ENCODE measurements around the gene SMG6. TPM values are rescaled to one million over a fixed set of nuclear protein-coding genes. Genes with fewer than 3 reads are reported as not detected.

Gene SMG6
- total and polyA plus RNA-seq, 2 of the 13 experiments (the other 11 are each of a cell fraction or from before 2014, with no cell fraction given) = 4.6 to 14.6 TPM

DNA sequence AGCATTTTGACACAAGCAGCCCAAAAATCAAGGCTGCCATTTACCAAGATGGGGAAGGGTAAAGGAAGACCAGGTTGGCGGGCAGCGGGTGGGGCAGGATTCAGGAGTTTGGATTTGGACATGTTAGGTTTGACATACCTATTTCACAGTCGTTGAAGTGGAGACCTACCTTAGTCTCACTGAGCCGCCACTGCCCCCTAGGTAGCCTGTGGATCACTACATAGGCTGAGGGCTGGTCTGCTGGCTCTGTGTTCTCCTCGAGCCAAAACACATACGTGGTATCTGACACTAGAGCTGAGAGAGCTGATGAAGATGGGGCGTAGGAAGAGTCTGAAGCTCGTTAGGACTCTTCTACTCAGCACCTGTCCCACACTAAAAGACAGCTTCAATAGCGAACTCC is 133.6 kb downstream of the SMG6 start (continued):
- TF ChIP-seq, protein P1, sequence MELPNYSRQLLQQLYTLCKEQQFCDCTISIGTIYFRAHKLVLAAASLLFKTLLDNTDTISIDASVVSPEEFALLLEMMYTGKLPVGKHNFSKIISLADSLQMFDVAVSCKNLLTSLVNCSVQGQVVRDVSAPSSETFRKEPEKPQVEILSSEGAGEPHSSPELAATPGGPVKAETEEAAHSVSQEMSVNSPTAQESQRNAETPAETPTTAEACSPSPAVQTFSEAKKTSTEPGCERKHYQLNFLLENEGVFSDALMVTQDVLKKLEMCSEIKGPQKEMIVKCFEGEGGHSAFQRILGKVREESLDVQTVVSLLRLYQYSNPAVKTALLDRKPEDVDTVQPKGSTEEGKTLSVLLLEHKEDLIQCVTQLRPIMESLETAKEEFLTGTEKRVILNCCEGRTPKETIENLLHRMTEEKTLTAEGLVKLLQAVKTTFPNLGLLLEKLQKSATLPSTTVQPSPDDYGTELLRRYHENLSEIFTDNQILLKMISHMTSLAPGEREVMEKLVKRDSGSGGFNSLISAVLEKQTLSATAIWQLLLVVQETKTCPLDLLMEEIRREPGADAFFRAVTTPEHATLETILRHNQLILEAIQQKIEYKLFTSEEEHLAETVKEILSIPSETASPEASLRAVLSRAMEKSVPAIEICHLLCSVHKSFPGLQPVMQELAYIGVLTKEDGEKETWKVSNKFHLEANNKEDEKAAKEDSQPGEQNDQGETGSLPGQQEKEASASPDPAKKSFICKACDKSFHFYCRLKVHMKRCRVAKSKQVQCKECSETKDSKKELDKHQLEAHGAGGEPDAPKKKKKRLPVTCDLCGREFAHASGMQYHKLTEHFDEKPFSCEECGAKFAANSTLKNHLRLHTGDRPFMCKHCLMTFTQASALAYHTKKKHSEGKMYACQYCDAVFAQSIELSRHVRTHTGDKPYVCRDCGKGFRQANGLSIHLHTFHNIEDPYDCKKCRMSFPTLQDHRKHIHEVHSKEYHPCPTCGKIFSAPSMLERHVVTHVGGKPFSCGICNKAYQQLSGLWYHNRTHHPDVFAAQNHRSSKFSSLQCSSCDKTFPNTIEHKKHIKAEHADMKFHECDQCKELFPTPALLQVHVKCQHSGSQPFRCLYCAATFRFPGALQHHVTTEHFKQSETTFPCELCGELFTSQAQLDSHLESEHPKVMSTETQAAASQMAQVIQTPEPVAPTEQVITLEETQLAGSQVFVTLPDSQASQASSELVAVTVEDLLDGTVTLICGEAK (IDR thresholded peaks at IDR 0.05) = no peak
- TF ChIP-seq, protein P1 (CRISPR knock-in tag; IDR thresholded peaks at IDR 0.05) = no peak
- TF ChIP-seq, protein P2, sequence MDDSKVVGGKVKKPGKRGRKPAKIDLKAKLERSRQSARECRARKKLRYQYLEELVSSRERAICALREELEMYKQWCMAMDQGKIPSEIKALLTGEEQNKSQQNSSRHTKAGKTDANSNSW (CRISPR knock-in tag; IDR thresholded peaks at IDR 0.05; ENCODE audit: borderline replicate concordance) = no peak
- TF ChIP-seq NFYB (CRISPR knock-in tag; IDR thresholded peaks at IDR 0.05) (no peak), IRF2 (CRISPR knock-in tag; IDR thresholded peaks at IDR 0.05) (no peak), RAD21 (CRISPR knock-in tag; IDR thresholded peaks at IDR 0.05) (peak; percentile 41; the same call in 1 of the 2 replicates), CBX1 (IDR thresholded peaks at IDR 0.05; ENCODE audit: low read depth) (no peak), SAFB2 (CRISPR knock-in tag; IDR thresholded peaks at IDR 0.05; ENCODE audit: borderline replicate concordance, low read depth) (no peak), ZNF292 (CRISPR knock-in tag; IDR thresholded peaks at IDR 0.05; ENCODE audit: borderline replicate concordance, low read depth) (no peak), SMAD3 (CRISPR knock-in tag; IDR thresholded peaks at IDR 0.05) (no peak), SMC3 (IDR thresholded peaks at IDR 0.05; ENCODE audit: low read length) (peak; percentile 48; the same call in 1 of the 2 replicates), HDAC6 (IDR thresholded peaks at IDR 0.05; ENCODE audit: low read depth, low read length) (no peak), MIER3 (CRISPR knock-in tag; IDR thresholded peaks at IDR 0.05; ENCODE audit: borderline replicate concordance) (no peak), ZNF709 (CRISPR knock-in tag; IDR thresholded peaks at IDR 0.05) (no peak)
- TF ChIP-seq, protein P3, sequence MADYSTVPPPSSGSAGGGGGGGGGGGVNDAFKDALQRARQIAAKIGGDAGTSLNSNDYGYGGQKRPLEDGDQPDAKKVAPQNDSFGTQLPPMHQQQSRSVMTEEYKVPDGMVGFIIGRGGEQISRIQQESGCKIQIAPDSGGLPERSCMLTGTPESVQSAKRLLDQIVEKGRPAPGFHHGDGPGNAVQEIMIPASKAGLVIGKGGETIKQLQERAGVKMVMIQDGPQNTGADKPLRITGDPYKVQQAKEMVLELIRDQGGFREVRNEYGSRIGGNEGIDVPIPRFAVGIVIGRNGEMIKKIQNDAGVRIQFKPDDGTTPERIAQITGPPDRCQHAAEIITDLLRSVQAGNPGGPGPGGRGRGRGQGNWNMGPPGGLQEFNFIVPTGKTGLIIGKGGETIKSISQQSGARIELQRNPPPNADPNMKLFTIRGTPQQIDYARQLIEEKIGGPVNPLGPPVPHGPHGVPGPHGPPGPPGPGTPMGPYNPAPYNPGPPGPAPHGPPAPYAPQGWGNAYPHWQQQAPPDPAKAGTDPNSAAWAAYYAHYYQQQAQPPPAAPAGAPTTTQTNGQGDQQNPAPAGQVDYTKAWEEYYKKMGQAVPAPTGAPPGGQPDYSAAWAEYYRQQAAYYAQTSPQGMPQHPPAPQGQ (CRISPR knock-in tag; IDR thresholded peaks at IDR 0.05; ENCODE audit: borderline replicate concordance) = no peak
- TF ChIP-seq, protein P4, sequence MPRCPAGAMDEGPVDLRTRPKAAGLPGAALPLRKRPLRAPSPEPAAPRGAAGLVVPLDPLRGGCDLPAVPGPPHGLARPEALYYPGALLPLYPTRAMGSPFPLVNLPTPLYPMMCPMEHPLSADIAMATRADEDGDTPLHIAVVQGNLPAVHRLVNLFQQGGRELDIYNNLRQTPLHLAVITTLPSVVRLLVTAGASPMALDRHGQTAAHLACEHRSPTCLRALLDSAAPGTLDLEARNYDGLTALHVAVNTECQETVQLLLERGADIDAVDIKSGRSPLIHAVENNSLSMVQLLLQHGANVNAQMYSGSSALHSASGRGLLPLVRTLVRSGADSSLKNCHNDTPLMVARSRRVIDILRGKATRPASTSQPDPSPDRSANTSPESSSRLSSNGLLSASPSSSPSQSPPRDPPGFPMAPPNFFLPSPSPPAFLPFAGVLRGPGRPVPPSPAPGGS (CRISPR knock-in tag; IDR thresholded peaks at IDR 0.05) = no peak
- TF ChIP-seq, protein P5, sequence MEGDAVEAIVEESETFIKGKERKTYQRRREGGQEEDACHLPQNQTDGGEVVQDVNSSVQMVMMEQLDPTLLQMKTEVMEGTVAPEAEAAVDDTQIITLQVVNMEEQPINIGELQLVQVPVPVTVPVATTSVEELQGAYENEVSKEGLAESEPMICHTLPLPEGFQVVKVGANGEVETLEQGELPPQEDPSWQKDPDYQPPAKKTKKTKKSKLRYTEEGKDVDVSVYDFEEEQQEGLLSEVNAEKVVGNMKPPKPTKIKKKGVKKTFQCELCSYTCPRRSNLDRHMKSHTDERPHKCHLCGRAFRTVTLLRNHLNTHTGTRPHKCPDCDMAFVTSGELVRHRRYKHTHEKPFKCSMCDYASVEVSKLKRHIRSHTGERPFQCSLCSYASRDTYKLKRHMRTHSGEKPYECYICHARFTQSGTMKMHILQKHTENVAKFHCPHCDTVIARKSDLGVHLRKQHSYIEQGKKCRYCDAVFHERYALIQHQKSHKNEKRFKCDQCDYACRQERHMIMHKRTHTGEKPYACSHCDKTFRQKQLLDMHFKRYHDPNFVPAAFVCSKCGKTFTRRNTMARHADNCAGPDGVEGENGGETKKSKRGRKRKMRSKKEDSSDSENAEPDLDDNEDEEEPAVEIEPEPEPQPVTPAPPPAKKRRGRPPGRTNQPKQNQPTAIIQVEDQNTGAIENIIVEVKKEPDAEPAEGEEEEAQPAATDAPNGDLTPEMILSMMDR (CRISPR knock-in tag; IDR thresholded peaks at IDR 0.05) = peak; percentile 58

Data from HepG2 (cell line).